Bronchial epithelial cell (primary cell): ENCODE results near the gene YPEL2. TPM values are rescaled to one million over a fixed set of nuclear protein-coding genes. Genes with fewer than 3 reads are reported as not detected.

ENCODE experiments used
- DNase-seq: peaks from one replicate; pipeline ENCODE4 v3.0.0-alpha.2; 2010; ENCODE audit warnings: low read depth
- FAIRE-seq: peaks from 2 replicates; lab custom pipeline; 2011; peaks lifted over from hg19 to GRCh38; lab: Jason Lieb, UNC
- H3K27me3 ChIP-seq: 2 replicates; pipeline ENCODE4 v1.5.1; 2011; ENCODE audit warnings: low read length; ENCODE audit not compliant: control insufficient read depth, insufficient read depth
- H3K36me3 ChIP-seq: 2 replicates; pipeline ENCODE4 v1.5.1; 2011; ENCODE audit warnings: low read length; ENCODE audit not compliant: control insufficient read depth, insufficient read depth
- H3K4me3 ChIP-seq: 2 replicates; pipeline ENCODE4 v1.5.1; 2011; ENCODE audit warnings: mild to moderate bottlenecking, low read depth, low read length, control low read depth
- total RNA-seq: library from RNA; depleted of rRNA; stranded (reverse); fragments of >200 nt; gene quantifications from 2 replicates; pipeline ENCODE4 v1.2.1, GENCODE V29; 2014
- TF ChIP-seq, protein P1 (sequence below): IDR thresholded peaks from 2 replicates; pipeline ENCODE4 v1.5.1; 2011; ENCODE audit warnings: mild to moderate bottlenecking, moderate library complexity, low read length, control low read depth, inconsistent platforms; ENCODE audit not compliant: insufficient read depth, severe bottlenecking

Gene YPEL2
- total RNA-seq, 1 donor from 2014 or later, result 2.1 TPM

DNA sequence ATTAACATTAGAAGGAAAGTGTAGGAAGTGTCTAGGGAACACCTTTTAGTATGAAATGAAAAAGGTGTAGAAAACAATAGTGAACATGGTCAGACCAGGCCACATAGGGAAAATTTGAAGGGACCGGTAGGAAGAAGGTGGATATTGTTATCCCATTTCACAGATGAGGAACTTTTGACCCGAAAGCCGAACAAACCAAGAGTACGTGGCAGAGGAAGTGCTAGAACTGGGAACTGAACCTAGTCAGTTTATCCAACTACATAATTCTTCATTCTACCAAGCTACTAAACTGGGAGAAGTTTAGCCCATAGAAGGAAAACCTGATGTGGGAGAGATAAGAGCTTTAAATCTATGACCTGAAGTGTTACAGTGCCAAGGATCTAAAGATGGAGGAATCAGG lies 43.2 kb downstream of the YPEL2 start:
- DNase-seq, result no peak
- Histone ChIP-seq H3K36me3 (no peaks in the 10 kb centered on the region), H3K4me3 (no peak overlapping the region), H3K27me3 (no peaks in the 10 kb centered on the region)
- FAIRE-seq, result no peak
- TF ChIP-seq, protein P1, sequence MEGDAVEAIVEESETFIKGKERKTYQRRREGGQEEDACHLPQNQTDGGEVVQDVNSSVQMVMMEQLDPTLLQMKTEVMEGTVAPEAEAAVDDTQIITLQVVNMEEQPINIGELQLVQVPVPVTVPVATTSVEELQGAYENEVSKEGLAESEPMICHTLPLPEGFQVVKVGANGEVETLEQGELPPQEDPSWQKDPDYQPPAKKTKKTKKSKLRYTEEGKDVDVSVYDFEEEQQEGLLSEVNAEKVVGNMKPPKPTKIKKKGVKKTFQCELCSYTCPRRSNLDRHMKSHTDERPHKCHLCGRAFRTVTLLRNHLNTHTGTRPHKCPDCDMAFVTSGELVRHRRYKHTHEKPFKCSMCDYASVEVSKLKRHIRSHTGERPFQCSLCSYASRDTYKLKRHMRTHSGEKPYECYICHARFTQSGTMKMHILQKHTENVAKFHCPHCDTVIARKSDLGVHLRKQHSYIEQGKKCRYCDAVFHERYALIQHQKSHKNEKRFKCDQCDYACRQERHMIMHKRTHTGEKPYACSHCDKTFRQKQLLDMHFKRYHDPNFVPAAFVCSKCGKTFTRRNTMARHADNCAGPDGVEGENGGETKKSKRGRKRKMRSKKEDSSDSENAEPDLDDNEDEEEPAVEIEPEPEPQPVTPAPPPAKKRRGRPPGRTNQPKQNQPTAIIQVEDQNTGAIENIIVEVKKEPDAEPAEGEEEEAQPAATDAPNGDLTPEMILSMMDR, result no peak

GRCh38 chr17:59375857-59376256 lies 44.4 kb downstream of the YPEL2 start:
- no peaks in the 10 kb centered on the region for H3K27me3 ChIP-seq
- TF ChIP-seq, protein P1, result no peak
- no peak for DNase-seq
- no peak overlapping the region for H3K4me3 ChIP-seq
- FAIRE-seq, result no peak
- H3K36me3 ChIP-seq, result no peaks in the 10 kb centered on the region

DNA sequence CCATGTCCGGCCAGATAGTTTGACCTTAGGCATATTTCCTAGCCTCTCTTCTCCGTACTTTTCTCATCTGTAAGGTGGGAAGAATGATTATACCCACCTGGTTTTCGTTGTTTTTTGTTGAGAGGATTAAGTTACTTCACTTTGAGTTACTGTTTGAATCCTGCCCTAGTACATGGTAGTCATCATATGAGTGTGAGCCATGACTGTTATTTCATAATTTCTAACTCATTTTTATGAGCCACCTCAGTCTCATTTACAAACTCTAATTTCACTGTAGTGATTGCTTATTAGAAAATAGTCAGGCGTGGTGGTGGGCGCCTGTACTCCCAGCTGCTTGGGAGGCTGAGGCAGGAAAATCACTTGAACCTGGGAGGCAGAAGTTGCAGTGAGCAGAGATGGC lies 45.1 kb downstream of the YPEL2 start:
- no peak overlapping the region for H3K4me3 ChIP-seq
- FAIRE-seq, result no peak
- no peaks in the 10 kb centered on the region for H3K27me3 ChIP-seq

GRCh38 chr17:59377410-59377809 lies 46.0 kb downstream of the YPEL2 start:
- DNase-seq (no peak), FAIRE-seq (no peak)
- Histone ChIP-seq H3K27me3 (no peaks in the 10 kb centered on the region), H3K4me3 (no peak overlapping the region), H3K36me3 (no peaks in the 10 kb centered on the region)
- TF ChIP-seq, protein P1, result no peak

More for the DNA sequence above, 45.1 kb downstream of the YPEL2 start:
- TF ChIP-seq, protein P1, result no peak
- H3K36me3 ChIP-seq, result no peaks in the 10 kb centered on the region
- DNase-seq, result no peak

DNA sequence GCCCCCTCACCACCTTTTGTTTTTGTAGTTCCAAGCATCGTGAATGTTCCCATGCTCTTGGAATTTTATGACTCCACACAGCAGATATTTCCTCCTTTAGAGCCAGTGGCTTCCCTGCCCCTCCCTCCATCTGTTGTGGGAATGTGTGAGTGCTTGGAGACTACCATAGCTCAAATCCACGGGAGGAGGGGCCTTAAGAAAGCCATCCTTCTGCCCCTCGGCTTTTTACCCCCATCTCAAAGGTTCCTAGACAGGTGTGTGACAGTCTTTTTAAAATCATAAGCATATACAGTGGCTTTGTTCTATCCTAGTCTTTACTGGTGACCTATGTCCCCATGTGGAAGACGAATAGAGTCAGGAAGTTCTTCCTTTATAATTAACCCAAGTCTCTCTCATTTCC lies 47.2 kb downstream of the YPEL2 start:
- DNase-seq (no peak), FAIRE-seq (no peak)
- TF ChIP-seq, protein P1, result no peak

GRCh38 chr17:59380474-59380873 lies 49.0 kb downstream of the YPEL2 start:
- TF ChIP-seq, protein P1, result no peak
- H3K27me3 ChIP-seq, result no peaks in the 10 kb centered on the region
- no peak overlapping the region for H3K4me3 ChIP-seq
- H3K36me3 ChIP-seq, result no peaks in the 10 kb centered on the region
- FAIRE-seq (no peak), DNase-seq (no peak)

More for the DNA sequence above, 47.2 kb downstream of the YPEL2 start:
- Histone ChIP-seq H3K27me3 (no peaks in the 10 kb centered on the region), H3K4me3 (no peak overlapping the region), H3K36me3 (no peaks in the 10 kb centered on the region)
